GM18502 (cell line): ENCODE data around the gene APPBP2.
A peak's percentile ranks its signal among the peaks of the same experiment; 100 is the strongest.
"Not testable (repeated sequence)": the region's sequence is repeated elsewhere in the genome, so short reads cannot be mapped to it uniquely, and the experiment has no call there.

ENCODE experiments used
- ATAC-seq: cut with Tn5 transposase; IDR thresholded peaks from one replicate; pipeline ENCODE4 v1.9.1; 2021; ENCODE audit warnings: mild to moderate bottlenecking; ENCODE audit not compliant: unreplicated experiment, poor library complexity

APPBP2 gene

GRCh38 chr17:60525685-60526514 is at the start of gene APPBP2:
APPBP2 (minus strand) TSS chr17:60526242; CDS start chr17:60525931, 311 bp downstream.
- peak; percentile 92 for ATAC-seq

GRCh38 chr17:60573236-60574051 is 47.4 kb upstream of the APPBP2 start:
- no peak for ATAC-seq

- no peak for ATAC-seq
Measured at GRCh38 chr17:60565233-60565632, 39.2 kb upstream of the APPBP2 start.

GRCh38 chr17:60563743-60564142 is 37.7 kb upstream of the APPBP2 start:
- ATAC-seq, result no peak

GRCh38 chr17:60562421-60562820 is 36.4 kb upstream of the APPBP2 start:
- no peak for ATAC-seq

- no peak for ATAC-seq
Measured at GRCh38 chr17:60560860-60561257, 34.8 kb upstream of the APPBP2 start.

- no peak for ATAC-seq
Measured at GRCh38 chr17:60559995-60560859, 34.2 kb upstream of the APPBP2 start.

- ATAC-seq, result no peak
Measured at GRCh38 chr17:60559659-60559994, 33.6 kb upstream of the APPBP2 start.

- no peak for ATAC-seq
Measured at GRCh38 chr17:60557805-60558204, 31.8 kb upstream of the APPBP2 start.

GRCh38 chr17:60555786-60556185 is 29.7 kb upstream of the APPBP2 start:
- ATAC-seq, result no peak

- ATAC-seq, result no peak
Measured at GRCh38 chr17:60554377-60554788, 28.3 kb upstream of the APPBP2 start.

- not testable (repeated sequence) for ATAC-seq
Measured at GRCh38 chr17:60552255-60552654, 26.2 kb upstream of the APPBP2 start.

- ATAC-seq, result no peak
Measured at GRCh38 chr17:60548990-60549389, 22.9 kb upstream of the APPBP2 start.

GRCh38 chr17:60545465-60546191 is 19.6 kb upstream of the APPBP2 start:
- ATAC-seq, result no peak

- ATAC-seq, result no peak
Measured at GRCh38 chr17:60542071-60542470, 16.0 kb upstream of the APPBP2 start.

GRCh38 chr17:60540460-60540859 is 14.4 kb upstream of the APPBP2 start:
- no peak for ATAC-seq

GRCh38 chr17:60539807-60540206 is 13.8 kb upstream of the APPBP2 start:
- no peak for ATAC-seq

GRCh38 chr17:60538726-60539125 is 12.7 kb upstream of the APPBP2 start:
- ATAC-seq, result no peak

- ATAC-seq, result no peak
Measured at GRCh38 chr17:60535382-60536279, 9.6 kb upstream of the APPBP2 start.
